ENCODE measurements around the gene KRTAP10-8. TPM values are rescaled to one million over a fixed set of nuclear protein-coding genes. Genes with fewer than 3 reads are reported as not detected.
"Not testable (repeated sequence)": the region's sequence is repeated elsewhere in the genome, so short reads cannot be mapped to it uniquely, and the experiment has no call there.

Gene KRTAP10-8
- total RNA-seq, 2 donors from 2014 or later = not detected

DNA sequence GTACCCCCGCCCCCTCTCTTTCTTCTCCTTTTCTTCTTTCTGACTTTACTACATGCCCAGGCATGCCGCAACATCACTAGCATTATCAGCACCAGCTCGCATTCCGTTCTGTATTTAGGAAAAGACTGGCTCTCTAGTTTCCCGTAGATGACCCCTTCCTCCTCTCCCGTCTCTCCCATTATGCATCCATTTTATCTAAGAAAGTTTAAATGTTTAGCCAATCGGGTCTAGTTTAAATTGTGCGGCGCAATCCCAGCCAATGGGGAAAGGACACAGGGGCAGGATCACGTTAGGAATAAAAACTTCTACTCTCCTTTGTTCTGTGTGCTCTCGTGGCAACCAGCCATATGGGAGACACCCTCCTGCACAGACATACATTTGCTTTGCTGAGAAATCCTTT is 13.8 kb upstream of the KRTAP10-8 start:
- H3K4me1 Mint-ChIP-seq = peaks cover 13% of the 10 kb centered on the region
- peaks cover 4% of the 10 kb centered on the region for H3K36me3 Mint-ChIP-seq (ENCODE audit: low read depth)
- H3K27me3 Mint-ChIP-seq = peaks cover 12% of the 10 kb centered on the region
- H3K9me3 ChIP-seq (ENCODE audit: control insufficient read depth, low read length, poor library complexity, severe bottlenecking) = no peaks in the 10 kb centered on the region
- DNase-seq = no peak
- no peak overlapping the region for H3K4me3 Mint-ChIP-seq
- ATAC-seq = no peak
- H3K27ac Mint-ChIP-seq = no peak overlapping the region

DNA sequence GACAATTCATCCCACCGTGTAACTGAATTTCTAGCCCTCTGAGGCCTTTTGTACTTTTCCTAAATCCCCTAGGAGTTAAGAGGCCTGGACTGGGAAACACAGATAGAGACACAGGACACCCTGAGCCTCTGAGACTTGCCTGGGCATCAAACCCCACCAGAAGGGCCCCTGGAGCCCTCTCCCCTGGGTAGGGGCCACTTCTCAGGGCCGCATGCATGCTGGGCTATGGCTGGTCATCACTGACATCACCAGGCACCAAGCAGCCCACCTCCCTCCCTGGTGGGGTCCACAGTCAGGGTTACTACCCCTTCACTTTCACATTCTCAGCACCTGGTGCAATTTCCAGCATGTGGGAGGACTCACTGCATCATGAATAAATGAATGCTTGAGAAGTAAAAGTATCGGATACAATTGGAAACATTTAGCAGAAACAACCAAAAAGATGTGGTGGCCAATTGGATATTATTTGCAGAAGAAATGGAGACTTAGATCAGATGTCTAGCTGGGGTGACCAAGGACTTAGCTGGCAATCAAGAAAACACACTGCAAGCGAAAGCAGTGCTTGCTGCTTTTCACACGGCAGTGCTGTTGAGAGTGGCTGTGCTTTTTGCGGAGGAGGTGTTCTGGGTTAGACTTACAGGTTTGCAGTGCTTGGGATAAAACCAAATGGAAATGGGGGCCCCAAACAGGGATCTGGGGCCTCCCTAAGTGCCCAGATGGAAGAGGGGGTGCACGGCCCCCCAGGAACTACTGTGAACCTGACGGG is 12.4 kb upstream of the KRTAP10-8 start:
- no peak overlapping the region for H3K4me3 Mint-ChIP-seq
- ATAC-seq (no peak), DNase-seq (no peak)
- no peak overlapping the region for H3K27ac Mint-ChIP-seq
- H3K27me3 Mint-ChIP-seq = peaks cover 12% of the 10 kb centered on the region
- peaks cover 4% of the 10 kb centered on the region for H3K36me3 Mint-ChIP-seq (ENCODE audit: low read depth)
- peaks cover 13% of the 10 kb centered on the region for H3K4me1 Mint-ChIP-seq
- no peaks in the 10 kb centered on the region for H3K9me3 ChIP-seq (ENCODE audit: control insufficient read depth, low read length, poor library complexity, severe bottlenecking)

DNA sequence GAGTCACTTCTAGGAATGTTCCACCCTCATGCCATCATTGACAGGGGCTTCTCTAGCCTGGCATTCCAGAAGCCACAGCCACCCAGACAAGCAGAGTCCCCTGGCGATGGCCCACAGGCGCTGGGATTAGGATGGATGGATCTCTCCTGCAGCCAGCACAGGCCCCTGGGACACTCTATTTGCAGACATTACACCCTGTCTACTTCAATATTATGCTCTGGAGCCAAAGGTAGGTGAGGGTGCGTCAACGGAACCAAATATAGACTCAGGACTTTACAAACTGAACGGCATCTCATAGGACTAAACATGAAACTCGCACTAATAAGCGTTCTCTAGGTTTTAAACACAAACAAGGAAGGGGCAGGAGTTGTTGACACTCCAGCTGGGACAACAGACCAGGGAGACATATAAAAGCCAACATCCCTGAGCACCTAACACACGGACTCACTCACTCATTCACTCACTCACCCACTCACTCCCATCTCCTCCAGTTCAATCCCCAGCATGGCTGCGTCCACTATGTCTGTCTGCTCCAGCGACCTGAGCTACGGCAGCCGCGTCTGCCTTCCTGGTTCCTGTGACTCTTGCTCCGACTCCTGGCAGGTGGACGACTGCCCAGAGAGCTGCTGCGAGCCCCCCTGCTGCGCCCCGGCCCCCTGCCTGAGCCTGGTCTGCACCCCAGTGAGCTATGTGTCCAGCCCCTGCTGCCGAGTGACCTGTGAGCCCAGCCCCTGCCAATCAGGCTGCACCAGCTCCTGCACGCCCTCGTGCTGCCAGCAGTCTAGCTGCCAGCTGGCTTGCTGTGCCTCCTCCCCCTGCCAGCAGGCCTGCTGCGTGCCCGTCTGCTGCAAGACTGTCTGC is 11.5 kb upstream of the KRTAP10-8 start, which contains the start of gene KRTAP10-7:
Gene KRTAP10-7, plus strand, starts transcription at position 480 of the 861 bp plus-strand sequence. Its CDS starts 25 bp downstream, at position 505.
- not testable (repeated sequence) for H3K9me3 ChIP-seq (ENCODE audit: control insufficient read depth, low read length, poor library complexity, severe bottlenecking); H3K36me3 Mint-ChIP-seq (ENCODE audit: low read depth); H3K27ac Mint-ChIP-seq; ATAC-seq; H3K4me3 Mint-ChIP-seq; DNase-seq; H3K4me1 Mint-ChIP-seq
- H3K27me3 Mint-ChIP-seq = peaks cover 12% of the 10 kb centered on the region

DNA sequence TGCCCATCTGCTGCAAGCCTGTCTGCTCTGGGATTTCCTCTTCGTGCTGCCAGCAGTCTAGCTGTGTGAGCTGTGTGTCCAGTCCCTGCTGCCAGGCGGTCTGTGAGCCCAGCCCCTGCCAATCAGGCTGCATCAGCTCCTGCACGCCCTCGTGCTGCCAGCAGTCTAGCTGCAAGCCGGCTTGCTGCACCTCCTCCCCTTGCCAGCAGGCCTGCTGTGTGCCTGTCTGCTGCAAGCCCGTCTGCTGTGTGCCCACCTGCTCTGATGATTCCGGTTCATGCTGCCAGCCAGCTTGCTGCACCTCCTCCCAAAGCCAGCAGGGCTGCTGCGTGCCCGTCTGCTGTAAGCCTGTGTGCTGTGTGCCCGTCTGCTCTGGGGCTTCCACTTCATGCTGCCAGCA is 10.8 kb upstream of the KRTAP10-8 start:
- H3K9me3 ChIP-seq (ENCODE audit: control insufficient read depth, low read length, poor library complexity, severe bottlenecking); H3K4me1 Mint-ChIP-seq; H3K27ac Mint-ChIP-seq; H3K4me3 Mint-ChIP-seq; DNase-seq; ATAC-seq; H3K36me3 Mint-ChIP-seq (ENCODE audit: low read depth): not testable (repeated sequence)
- H3K27me3 Mint-ChIP-seq = peaks cover 12% of the 10 kb centered on the region

DNA sequence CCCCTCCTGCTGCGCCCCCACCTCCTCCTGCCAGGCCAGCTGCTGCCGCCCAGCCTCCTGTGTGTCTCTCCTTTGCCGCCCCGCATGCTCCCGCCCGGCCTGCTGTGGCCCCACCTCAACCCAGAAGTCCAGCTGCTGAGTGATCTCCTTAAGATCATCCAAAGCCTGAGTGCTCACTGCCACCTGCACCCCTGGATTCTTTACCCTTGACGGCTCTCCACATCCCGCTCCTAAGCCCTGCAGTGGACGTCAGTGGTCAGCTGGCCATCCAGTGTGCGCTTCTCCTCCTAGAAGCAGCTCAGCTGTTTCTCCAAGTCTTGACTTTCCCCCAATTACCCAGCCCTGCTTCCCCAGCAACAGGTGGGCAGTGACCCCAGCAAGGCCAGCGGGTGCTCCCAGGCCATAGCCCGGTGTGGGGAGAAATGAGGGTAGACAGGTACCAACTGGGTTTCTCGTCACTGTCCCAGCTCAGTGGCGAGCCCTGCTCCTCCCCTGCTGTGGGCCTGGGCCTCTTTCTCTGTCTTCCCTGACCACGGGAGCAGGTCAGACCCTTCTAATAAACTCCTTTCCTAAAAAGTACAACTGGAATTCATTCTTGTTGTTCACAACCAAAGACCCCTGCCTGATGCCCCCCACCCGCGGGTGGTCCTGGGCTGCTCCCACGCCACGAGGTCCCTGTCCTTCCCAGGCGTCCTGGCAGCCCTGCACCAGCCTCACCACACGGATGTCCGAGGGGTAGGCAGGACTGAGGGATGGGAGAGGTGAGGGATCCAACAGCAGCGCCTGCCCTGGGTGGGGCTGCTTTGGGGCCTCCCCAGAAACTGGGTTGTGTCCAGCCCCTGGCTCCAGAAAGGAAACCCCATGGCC is 10.1 kb upstream of the KRTAP10-8 start:
- peaks cover 12% of the 10 kb centered on the region for H3K27me3 Mint-ChIP-seq
- H3K36me3 Mint-ChIP-seq (ENCODE audit: low read depth) = peaks cover 4% of the 10 kb centered on the region
- ATAC-seq (no peak), DNase-seq (no peak)
- H3K4me3 Mint-ChIP-seq = no peak overlapping the region
- H3K9me3 ChIP-seq (ENCODE audit: control insufficient read depth, low read length, poor library complexity, severe bottlenecking) = peaks cover 2% of the 10 kb centered on the region
- H3K27ac Mint-ChIP-seq = no peak overlapping the region
- peaks cover 7% of the 10 kb centered on the region for H3K4me1 Mint-ChIP-seq

DNA sequence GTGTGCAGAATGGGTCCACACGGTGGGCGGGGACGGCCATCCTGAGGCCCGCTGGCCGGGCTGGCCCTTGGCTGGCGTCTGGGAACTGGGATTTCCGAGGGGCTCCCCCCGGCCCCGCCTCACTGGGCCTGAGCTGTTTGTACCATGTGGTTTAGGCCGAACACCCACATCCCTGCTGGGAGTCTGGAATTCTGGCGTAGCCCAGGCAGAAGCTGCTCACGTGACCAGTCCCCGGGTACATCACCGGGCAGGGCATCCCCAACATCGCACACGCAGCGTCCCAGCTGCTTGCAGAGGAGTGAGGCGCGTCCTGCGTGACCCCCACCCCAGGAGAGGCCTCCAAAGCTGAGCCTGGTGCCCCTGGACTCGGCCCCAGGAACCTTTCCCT is 9.4 kb upstream of the KRTAP10-8 start:
- no peak overlapping the region for H3K4me3 Mint-ChIP-seq
- H3K36me3 Mint-ChIP-seq (ENCODE audit: low read depth) = peaks cover 4% of the 10 kb centered on the region
- H3K27me3 Mint-ChIP-seq = peaks cover 12% of the 10 kb centered on the region
- no peak overlapping the region for H3K27ac Mint-ChIP-seq
- DNase-seq = no peak
- no peak for ATAC-seq
- H3K9me3 ChIP-seq (ENCODE audit: control insufficient read depth, low read length, poor library complexity, severe bottlenecking) = peaks cover 2% of the 10 kb centered on the region
- H3K4me1 Mint-ChIP-seq = peaks cover 7% of the 10 kb centered on the region

DNA sequence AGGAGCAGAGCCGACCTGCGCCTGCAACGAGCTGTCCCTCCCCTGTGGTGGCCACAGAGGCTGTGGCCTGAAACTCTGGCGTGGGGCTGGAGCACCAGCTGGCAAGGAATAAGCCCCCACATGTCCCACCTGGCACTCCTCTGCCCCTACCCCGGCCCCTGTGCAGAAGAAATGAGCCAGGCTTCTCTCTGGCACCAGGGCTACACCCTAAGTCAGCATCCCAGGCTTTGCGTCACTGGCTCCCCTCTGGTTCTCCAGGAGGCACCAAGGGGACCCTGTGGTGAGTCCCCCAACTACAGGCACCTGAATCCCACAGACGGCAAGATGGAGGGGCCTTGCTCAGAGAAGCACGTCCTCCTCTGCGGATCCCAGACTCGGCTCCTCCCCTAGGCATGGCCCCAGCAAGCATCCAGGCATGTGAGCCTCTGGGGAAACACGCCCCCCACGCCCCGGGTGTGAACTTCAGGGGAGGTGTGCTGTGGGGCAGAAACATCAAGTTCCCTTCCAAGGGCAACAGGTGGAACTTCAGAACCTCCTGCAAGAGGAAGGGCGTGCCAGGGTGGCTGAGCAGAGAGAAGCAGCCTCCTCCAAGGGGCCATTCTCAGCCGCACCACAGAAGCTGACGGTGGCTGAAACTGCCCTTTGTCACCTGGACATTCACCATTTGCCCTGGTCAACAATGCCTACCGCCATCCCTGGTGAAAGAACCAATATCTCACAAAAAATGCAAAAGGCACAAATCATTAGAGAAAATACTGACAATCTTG is 8.6 kb upstream of the KRTAP10-8 start:
- H3K27ac Mint-ChIP-seq = no peak overlapping the region
- peaks cover 7% of the 10 kb centered on the region for H3K4me1 Mint-ChIP-seq
- no peak overlapping the region for H3K4me3 Mint-ChIP-seq
- peaks cover 12% of the 10 kb centered on the region for H3K27me3 Mint-ChIP-seq
- peaks cover 4% of the 10 kb centered on the region for H3K36me3 Mint-ChIP-seq (ENCODE audit: low read depth)
- ATAC-seq = no peak
- peaks cover 2% of the 10 kb centered on the region for H3K9me3 ChIP-seq (ENCODE audit: control insufficient read depth, low read length, poor library complexity, severe bottlenecking)
- DNase-seq = no peak

DNA sequence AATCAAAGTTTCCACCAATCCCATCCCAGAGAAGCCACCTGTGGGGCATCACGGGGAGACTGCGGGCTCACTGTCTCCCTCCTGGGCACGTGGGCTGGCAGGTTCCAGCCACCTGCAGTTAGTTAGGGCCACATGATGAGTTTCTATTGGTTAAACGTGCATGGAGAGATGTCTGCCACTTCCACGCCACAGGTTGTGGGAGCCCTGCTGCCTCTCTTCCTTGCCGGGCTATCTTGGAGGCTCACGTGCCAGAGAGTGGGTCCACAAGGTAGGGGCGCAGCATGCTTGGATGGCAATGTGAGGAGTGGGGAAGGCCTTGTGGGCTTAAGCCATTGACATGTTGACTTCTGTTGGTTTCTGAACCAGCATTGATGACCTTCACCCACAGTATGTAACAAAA is 8.0 kb upstream of the KRTAP10-8 start:
- H3K36me3 Mint-ChIP-seq (ENCODE audit: low read depth) = peaks cover 4% of the 10 kb centered on the region
- H3K27ac Mint-ChIP-seq = no peak overlapping the region
- no peak overlapping the region for H3K4me3 Mint-ChIP-seq
- peaks cover 12% of the 10 kb centered on the region for H3K27me3 Mint-ChIP-seq
- H3K4me1 Mint-ChIP-seq = peaks cover 7% of the 10 kb centered on the region
- ATAC-seq = no peak
- H3K9me3 ChIP-seq (ENCODE audit: control insufficient read depth, low read length, poor library complexity, severe bottlenecking) = peaks cover 2% of the 10 kb centered on the region
- no peak for DNase-seq

DNA sequence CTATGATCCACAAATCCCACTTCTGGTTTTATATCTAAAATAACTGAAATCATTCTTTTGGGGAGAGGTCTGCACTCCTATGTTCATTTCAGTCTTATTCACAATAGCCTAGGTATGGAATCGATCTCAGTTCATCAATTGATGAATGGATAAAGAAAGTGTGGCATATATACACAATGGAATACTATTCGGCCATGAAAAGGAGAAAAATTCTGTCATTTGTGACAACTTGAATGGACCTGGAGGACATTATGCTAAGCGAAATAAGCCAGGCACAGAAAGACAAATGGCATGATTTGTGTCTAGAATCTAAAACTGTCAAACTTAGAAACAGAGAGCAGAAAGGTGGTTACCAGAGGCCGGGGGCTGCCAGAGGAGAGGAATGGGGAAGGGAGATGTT is 5.4 kb upstream of the KRTAP10-8 start:
- Mint-ChIP-seq H3K27me3 (peaks cover 6% of the 10 kb centered on the region), H3K4me3 (no peak overlapping the region), H3K4me1 (peaks cover 4% of the 10 kb centered on the region), H3K27ac (no peak overlapping the region), H3K36me3 (ENCODE audit: low read depth) (peaks cover 3% of the 10 kb centered on the region)
- no peak for ATAC-seq
- DNase-seq = no peak
- H3K9me3 ChIP-seq (ENCODE audit: control insufficient read depth, low read length, poor library complexity, severe bottlenecking) = peaks cover 2% of the 10 kb centered on the region

DNA sequence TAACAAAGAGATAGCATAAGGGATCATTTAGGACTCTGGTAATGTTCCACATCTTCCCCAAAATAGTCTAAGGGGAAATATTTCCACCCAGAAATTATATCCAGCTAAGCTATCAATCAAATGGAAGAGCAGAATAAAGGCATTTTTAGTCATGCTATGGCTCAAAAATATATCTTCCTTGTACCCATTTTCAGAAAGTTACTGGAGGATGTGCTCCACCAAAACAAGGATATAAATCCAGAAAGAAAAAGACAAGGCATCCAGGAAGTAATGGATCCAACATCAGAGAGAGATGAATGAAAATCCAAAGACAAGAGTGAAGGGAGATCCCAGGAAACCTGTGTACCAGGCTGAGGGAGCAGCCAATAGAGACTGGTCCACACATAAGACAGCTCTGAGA is 2.7 kb upstream of the KRTAP10-8 start:
- no peak overlapping the region for H3K27ac Mint-ChIP-seq
- DNase-seq (no peak), ATAC-seq (no peak)
- H3K27me3 Mint-ChIP-seq = no peaks in the 10 kb centered on the region
- no peak overlapping the region for H3K4me3 Mint-ChIP-seq
- peaks cover 2% of the 10 kb centered on the region for H3K36me3 Mint-ChIP-seq (ENCODE audit: low read depth)
- H3K9me3 ChIP-seq (ENCODE audit: control insufficient read depth, low read length, poor library complexity, severe bottlenecking) = peaks cover 2% of the 10 kb centered on the region
- peaks cover 4% of the 10 kb centered on the region for H3K4me1 Mint-ChIP-seq

DNA sequence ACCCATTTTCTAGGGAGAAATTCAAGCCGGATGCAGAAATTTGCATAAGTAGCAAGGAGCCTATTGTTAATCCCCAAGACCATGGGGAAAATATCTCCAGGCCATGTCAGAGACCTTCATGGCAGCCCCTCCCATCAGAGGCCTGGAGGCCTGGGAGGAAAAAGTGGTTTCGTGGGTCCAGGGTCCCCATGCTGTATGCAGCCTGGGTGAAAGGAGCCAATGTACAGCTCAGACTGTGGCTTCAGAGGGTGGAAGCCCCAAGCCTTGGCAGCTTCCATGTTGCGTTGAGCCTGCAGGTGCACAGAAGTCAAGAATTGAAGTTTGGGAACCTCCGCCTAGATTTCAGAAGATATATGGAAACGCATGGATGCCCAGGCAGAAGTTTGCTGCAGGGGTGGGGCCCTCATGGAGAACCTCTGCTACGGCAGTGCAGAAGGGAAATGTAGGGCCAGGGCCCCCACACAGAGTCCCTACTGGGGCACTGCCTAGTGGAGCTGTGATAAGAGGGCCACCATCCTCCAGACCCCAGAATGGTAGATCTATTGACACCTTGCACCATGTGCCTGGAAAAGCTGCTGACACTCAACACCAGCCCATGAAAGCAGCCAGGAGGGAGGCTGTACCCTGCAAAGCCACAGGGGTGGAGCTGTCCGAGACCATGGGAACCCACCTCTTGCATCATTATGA is 1.6 kb upstream of the KRTAP10-8 start:
- not testable (repeated sequence) for H3K36me3 Mint-ChIP-seq (ENCODE audit: low read depth); H3K9me3 ChIP-seq (ENCODE audit: control insufficient read depth, low read length, poor library complexity, severe bottlenecking); H3K27me3 Mint-ChIP-seq; H3K4me3 Mint-ChIP-seq; DNase-seq; ATAC-seq; H3K27ac Mint-ChIP-seq; H3K4me1 Mint-ChIP-seq

DNA sequence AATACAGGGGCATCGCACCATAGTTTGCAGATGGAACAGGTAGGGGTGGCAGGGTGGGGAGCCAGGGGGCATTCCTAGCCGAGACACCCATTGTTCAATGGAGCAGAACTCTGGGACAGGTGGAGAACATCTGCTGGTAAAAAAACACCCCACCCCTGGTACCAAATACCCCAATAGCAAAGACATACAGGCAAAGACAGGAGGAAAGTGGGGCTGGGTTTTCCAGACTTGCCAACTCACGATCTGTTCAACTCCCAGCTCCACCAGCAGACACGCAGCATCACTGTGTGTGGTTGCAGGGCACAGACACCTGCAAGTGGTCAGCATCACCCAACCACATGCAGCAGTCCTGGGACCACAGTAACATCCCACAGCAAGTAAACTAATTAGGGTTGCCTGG is 328 bp upstream of the KRTAP10-8 start:
- Mint-ChIP-seq H3K27me3 (no peaks in the 10 kb centered on the region), H3K4me3 (no peak overlapping the region), H3K27ac (no peak overlapping the region), H3K36me3 (ENCODE audit: low read depth) (peaks cover 1% of the 10 kb centered on the region), H3K4me1 (peaks cover 10% of the 10 kb centered on the region)
- no peak for DNase-seq
- H3K9me3 ChIP-seq (ENCODE audit: control insufficient read depth, low read length, poor library complexity, severe bottlenecking) = no peaks in the 10 kb centered on the region
- ATAC-seq = no peak
